Pancreas (tissue), 10 donors: ENCODE results near the gene YAE1. TPM values are rescaled to one million over a fixed set of nuclear protein-coding genes. Genes with fewer than 3 reads are reported as not detected.

Experiments
- ATAC-seq, 4 donors: fragments of 200-7000 bp; cut with Tn5 transposase; one replicate each; pipeline versions ENCODE4 v1.8.0 to v1.9.1; 2020; ENCODE audit warnings: mild to moderate bottlenecking in 4 of 4, moderate library complexity in 4 of 4
- DNase-seq, 6 donors: peaks; one replicate each; pipeline ENCODE4 v3.0.0-alpha.2; 2020
- FAIRE-seq: peaks from 2 replicates; lab custom pipeline; 2012; peaks lifted over from hg19 to GRCh38; lab: Jason Lieb, UNC
- H3K27ac ChIP-seq, 4 donors: fragments of 200-600 bp; sonication (generic); 1 replicate in 3 of 4; 2 replicates in 1 of 4; pipeline versions ENCODE4 v1.5.0 to v1.8.0; 2020
- H3K27me3 ChIP-seq, 4 donors: fragments of 200-600 bp; one replicate each; pipeline ENCODE4 v1.8.0; 2021
- H3K36me3 ChIP-seq, 3 donors: fragments of 200-600 bp; sonication (generic) in 1 of 3; one replicate each; pipeline versions ENCODE4 v1.5.0 to v1.8.0; 2020 to 2021
- H3K4me1 ChIP-seq, 3 donors: fragments of 200-600 bp; one replicate each; pipeline ENCODE4 v1.8.0; 2021
- H3K4me3 ChIP-seq, 4 donors: fragments of 200-600 bp; sonication (generic) in 2 of 4; one replicate each; pipeline versions ENCODE4 v1.5.0 to v1.8.0; 2020 to 2021
- H3K9me3 ChIP-seq, 4 donors: fragments of 200-600 bp; one replicate each; pipeline ENCODE4 v1.8.0; 2021
- WGBS, 2 donors: extraction: QIAGEN DNeasy Blood & Tissue Kit; methylation state at CpG; one replicate each; pipeline ENCODE4 v1.1.7; 2013; 5-methylcytosine and 5-hydroxymethylcytosine counted together
- intact Hi-C, 3 donors: fragments of 100-400 bp; cut with DNase I; formaldehyde crosslinking; loops; one replicate each; pipeline versions ENCODE4 v1.11.1 to v1.14.2; 2022
- polyA plus RNA-seq, 2 donors: library from polyadenylated mRNA; stranded (reverse); fragments of 200-250 nt; gene quantifications; one replicate each; pipeline ENCODE4 v1.2.3, GENCODE V29; 2013
- total RNA-seq, 6 donors: library from RNA; stranded (reverse); fragmentation: NEBNext Ultra II Directional in 4 of 6; extraction: Animal tissue kit (Norgen Biotek cat#: 25700) in 4 of 6; gene quantifications; one replicate each; pipeline versions ENCODE4 v1.2.1 to v1.2.4, GENCODE V29; 2021 to 2023
- TF ChIP-seq, protein P1 (sequence below), 4 donors: fragments of 200-600 bp; sonication (generic) in 3 of 4; IDR thresholded peaks; one replicate each; pipeline versions ENCODE4 v1.5.0 to v1.8.0; 2021; ENCODE audit warnings: antibody characterized with exemption in 4 of 4
- donor health status: healthy with polysubstance abuse.
- donor health status: DM: no; HTN: no; CAD: no; lungs with moderate emphysema.
- donor health status: DM: no; HTN: no; CAD: no.
- donor health status: control.
- donor health status: control.
- donor health status: Bipolar disorder and iron deficiency.
- donor health status: DM: yes; HTN: yes; CAD: no.
- donor health status: DM: no; HTN: no; CAD: no.
- donor health status: DM: no; HTN: no; CAD: no.
- donor health status: DM: yes; HTN: yes; CAD: no.

The YAE1 gene
- total and polyA plus RNA-seq, 8 donors, result 6.4 to 17.6 (median 8.2) TPM

DNA sequence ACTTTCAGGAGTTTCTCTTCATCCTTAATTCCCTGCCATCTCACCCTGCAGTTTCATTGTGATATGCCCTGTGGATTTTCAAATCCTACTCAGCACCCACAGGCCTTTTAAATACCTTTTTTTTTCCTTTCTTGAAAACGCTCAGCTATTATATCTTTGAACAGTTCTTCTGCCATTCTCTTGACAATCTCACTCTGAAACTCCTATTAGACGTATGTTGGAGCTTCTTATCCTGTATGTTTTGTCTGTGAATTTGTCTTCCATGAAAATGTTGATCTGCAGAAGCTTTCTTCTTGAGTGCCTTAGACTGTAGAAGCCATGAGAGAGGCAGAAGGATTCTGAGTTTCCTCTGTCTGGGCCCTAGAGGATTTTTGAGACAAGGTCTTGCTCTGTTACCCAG lies 18.9 kb upstream of the YAE1 start:
- TF ChIP-seq, protein P1, sequence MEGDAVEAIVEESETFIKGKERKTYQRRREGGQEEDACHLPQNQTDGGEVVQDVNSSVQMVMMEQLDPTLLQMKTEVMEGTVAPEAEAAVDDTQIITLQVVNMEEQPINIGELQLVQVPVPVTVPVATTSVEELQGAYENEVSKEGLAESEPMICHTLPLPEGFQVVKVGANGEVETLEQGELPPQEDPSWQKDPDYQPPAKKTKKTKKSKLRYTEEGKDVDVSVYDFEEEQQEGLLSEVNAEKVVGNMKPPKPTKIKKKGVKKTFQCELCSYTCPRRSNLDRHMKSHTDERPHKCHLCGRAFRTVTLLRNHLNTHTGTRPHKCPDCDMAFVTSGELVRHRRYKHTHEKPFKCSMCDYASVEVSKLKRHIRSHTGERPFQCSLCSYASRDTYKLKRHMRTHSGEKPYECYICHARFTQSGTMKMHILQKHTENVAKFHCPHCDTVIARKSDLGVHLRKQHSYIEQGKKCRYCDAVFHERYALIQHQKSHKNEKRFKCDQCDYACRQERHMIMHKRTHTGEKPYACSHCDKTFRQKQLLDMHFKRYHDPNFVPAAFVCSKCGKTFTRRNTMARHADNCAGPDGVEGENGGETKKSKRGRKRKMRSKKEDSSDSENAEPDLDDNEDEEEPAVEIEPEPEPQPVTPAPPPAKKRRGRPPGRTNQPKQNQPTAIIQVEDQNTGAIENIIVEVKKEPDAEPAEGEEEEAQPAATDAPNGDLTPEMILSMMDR (IDR thresholded peaks at IDR 0.05), result no peak
- FAIRE-seq (no peak), ATAC-seq (no peak), DNase-seq (no peak)
- Histone ChIP-seq H3K4me1 (no peaks in the 10 kb centered on the region), H3K27me3 (no peaks in the 10 kb centered on the region), H3K36me3 (no peaks in the 10 kb centered on the region), H3K9me3 (no peaks in the 10 kb centered on the region), H3K27ac (no peak overlapping the region), H3K4me3 (no peak overlapping the region)
- WGBS, 2 donors, result 51 to 88% methylated on average over 2 of the region's 2 CpGs
- intact Hi-C loops, result no loop called here

DNA sequence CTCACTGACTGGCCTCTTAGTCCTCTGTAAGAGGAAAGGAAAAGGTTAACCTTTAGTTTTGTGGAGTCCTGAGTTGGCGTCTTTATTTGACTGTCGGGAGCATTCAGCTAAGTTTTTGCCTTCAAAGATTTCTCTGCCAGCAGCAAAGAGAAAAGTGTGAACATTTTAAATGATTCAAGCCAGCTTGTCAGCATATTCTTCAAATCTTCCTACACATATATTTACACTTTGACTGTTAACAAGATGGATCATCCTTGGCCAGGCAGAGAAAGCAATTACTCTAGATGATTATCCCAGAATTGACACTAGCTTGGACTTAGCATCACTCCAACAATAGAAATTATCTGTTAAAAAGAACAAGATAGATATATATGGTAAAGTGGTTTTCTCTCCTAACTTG lies 15.8 kb upstream of the YAE1 start:
- Histone ChIP-seq H3K36me3 (no peaks in the 10 kb centered on the region), H3K27me3 (no peaks in the 10 kb centered on the region), H3K4me1 (no peaks in the 10 kb centered on the region), H3K27ac (no peak overlapping the region), H3K4me3 (no peak overlapping the region), H3K9me3 (no peaks in the 10 kb centered on the region)
- intact Hi-C loops, result no loop called here
- ATAC-seq, result no peak
- no peak for FAIRE-seq
- TF ChIP-seq, protein P1 (IDR thresholded peaks at IDR 0.05), result no peak
- DNase-seq, result no peak
- WGBS, 2 donors, result 44 to 48% methylated on average over 2 of the region's 2 CpGs

DNA sequence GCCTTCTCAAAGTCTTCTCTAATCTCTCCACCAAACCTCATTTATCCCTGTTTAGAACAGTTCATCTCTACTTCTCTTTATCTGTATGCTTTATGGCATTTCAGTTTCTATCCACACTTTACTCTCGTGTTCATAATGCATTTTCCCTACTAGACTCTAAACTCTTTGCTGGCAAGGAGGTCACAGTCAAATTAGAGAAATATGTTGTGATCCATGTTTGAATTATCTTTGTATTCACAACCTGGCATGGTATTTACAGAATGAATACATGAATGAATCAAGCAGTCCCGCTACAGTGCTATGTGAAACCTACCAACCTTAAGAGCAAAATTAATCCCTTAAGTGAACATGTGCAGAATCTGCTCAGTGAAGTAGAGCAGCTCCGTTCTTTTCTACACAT lies 12.8 kb upstream of the YAE1 start:
- TF ChIP-seq, protein P1 (IDR thresholded peaks at IDR 0.05), result no peak
- WGBS, 2 donors, result 78 to 81% methylated on average over 3 of the region's 3 CpGs

DNA sequence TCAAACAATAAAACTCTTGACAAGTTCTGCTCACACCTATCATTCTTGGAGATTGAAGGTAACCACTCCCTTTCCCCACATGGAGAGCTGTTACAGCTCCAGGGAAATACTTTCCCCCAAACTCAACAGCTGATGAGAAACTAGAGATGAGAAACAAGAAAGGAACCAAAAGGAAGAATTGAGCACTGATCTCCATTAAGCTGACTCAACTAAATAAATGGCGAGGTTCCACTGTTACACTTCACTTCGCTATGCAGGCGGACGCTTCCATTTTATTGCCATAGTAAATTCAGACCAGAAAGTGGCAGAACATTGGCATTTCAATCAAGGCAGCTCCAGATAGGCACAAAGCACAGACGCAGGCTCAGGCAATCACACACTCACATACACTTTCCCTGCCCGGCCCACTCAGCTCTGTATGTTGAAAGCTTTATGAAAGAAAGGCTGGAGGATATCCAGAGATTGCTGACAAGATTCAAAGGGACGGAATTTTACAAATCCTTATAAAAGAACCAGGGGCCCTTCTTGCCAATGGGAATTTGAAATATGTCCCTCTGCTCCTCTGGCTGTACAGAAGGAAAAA lies 11.5 kb upstream of the YAE1 start:
- 80 to 84% methylated on average over 7 of the region's 7 CpGs for WGBS, 2 donors
- DNase-seq (no peak), ATAC-seq (no peak), FAIRE-seq (no peak)
- H3K4me1 ChIP-seq, result no peaks in the 10 kb centered on the region
- H3K9me3 ChIP-seq, result no peaks in the 10 kb centered on the region
- H3K4me3 ChIP-seq, result no peak overlapping the region
- TF ChIP-seq, protein P1 (IDR thresholded peaks at IDR 0.05), result no peak
- no peak overlapping the region for H3K27ac ChIP-seq
- H3K27me3 ChIP-seq, result no peaks in the 10 kb centered on the region
- no peaks in the 10 kb centered on the region for H3K36me3 ChIP-seq
- intact Hi-C loops, result no loop called here

More for the DNA sequence above, 12.8 kb upstream of the YAE1 start:
- DNase-seq (no peak), ATAC-seq (no peak), FAIRE-seq (no peak)
- H3K9me3 ChIP-seq, result no peaks in the 10 kb centered on the region
- H3K27ac ChIP-seq, result no peak overlapping the region
- intact Hi-C loops, result no loop called here
- H3K4me1 ChIP-seq, result no peaks in the 10 kb centered on the region
- no peaks in the 10 kb centered on the region for H3K36me3 ChIP-seq
- no peaks in the 10 kb centered on the region for H3K27me3 ChIP-seq
- no peak overlapping the region for H3K4me3 ChIP-seq

DNA sequence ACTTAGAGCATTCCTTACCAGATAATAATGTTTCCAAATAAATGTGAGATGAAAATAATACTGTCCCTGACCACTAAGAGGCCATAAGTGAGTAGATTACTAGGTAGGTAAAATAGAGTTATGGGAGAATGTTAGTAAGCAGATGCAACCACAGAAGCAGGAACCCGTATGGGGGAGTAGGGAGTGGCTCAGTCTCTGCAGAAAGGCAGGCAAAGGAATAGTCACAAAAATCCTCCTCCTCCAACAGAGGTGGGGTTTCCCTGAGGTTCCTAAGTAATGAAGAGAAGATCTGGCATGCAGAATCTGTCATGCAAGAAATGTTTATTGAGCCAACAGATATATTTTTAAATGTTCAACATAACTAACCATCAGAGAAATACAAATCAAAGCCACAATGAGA lies 9.0 kb upstream of the YAE1 start:
- H3K36me3 ChIP-seq, result no peaks in the 10 kb centered on the region
- no peak overlapping the region for H3K27ac ChIP-seq
- no peaks in the 10 kb centered on the region for H3K27me3 ChIP-seq
- no peak for ATAC-seq
- intact Hi-C loops, result no loop called here
- TF ChIP-seq, protein P1 (IDR thresholded peaks at IDR 0.05), result no peak
- FAIRE-seq, result no peak
- DNase-seq, result no peak
- no peaks in the 10 kb centered on the region for H3K9me3 ChIP-seq
- H3K4me3 ChIP-seq, result no peak overlapping the region
- 20 to 33% methylated on average over 1 of the region's 1 CpG for WGBS, 2 donors
- no peaks in the 10 kb centered on the region for H3K4me1 ChIP-seq
